GM23248 (cell line): Measurements from ENCODE around the gene MED15. TPM values are rescaled to one million over a fixed set of nuclear protein-coding genes. Genes with fewer than 3 reads are reported as not detected.
A peak's percentile ranks its signal among the peaks of the same experiment; 100 is the strongest.

ENCODE experiments used
- DNase-seq: peaks from one replicate; pipeline ENCODE4 v3.0.0-alpha.2; 2015
- H2AFZ ChIP-seq: fragments of 200-600 bp; sonication (generic); 2 replicates; pipeline ENCODE4 v1.6.1; 2016; ENCODE audit warnings: antibody characterized with exemption
- H3F3A ChIP-seq: fragments of 200-600 bp; sonication (generic); 2 replicates; pipeline ENCODE4 v1.6.1; 2016; ENCODE audit warnings: mild to moderate bottlenecking, antibody characterized with exemption, mixed run types; ENCODE audit not compliant: insufficient read depth
- H3K27ac ChIP-seq: fragments of 200-600 bp; sonication (generic); 2 replicates; pipeline ENCODE4 v1.5.1; 2016; ENCODE audit warnings: mild to moderate bottlenecking
- H3K27me3 ChIP-seq: fragments of 200-600 bp; sonication (generic); replicated peaks from 2 replicates; pipeline ENCODE4 v1.6.1; 2016; ENCODE audit warnings: mild to moderate bottlenecking; ENCODE audit not compliant: insufficient read depth
- H3K36me3 ChIP-seq: fragments of 200-600 bp; sonication (generic); 2 replicates; pipeline ENCODE4 v1.6.1; 2016; ENCODE audit warnings: low read depth, mild to moderate bottlenecking
- H3K4me1 ChIP-seq: fragments of 200-600 bp; sonication (generic); 2 replicates; pipeline ENCODE4 v1.6.1; 2016; ENCODE audit warnings: mild to moderate bottlenecking; ENCODE audit not compliant: insufficient read depth
- H3K4me2 ChIP-seq: fragments of 200-600 bp; sonication (generic); one replicate; pipeline ENCODE4 v1.6.1; 2016; ENCODE audit warnings: mild to moderate bottlenecking; ENCODE audit not compliant: unreplicated experiment
- H3K4me3 ChIP-seq: fragments of 200-600 bp; sonication (generic); 2 replicates; pipeline ENCODE4 v1.5.1; 2016; ENCODE audit warnings: mild to moderate bottlenecking
- H3K79me2 ChIP-seq: fragments of 200-600 bp; sonication (generic); 2 replicates; pipeline ENCODE4 v1.6.1; 2016; ENCODE audit warnings: mild to moderate bottlenecking; ENCODE audit not compliant: insufficient read depth
- H3K9ac ChIP-seq: fragments of 200-600 bp; sonication (generic); 2 replicates; pipeline ENCODE4 v1.6.1; 2016; ENCODE audit warnings: mild to moderate bottlenecking
- H3K9me2 ChIP-seq: fragments of 200-600 bp; sonication (generic); 2 replicates; pipeline ENCODE4 v1.6.1; 2016; ENCODE audit warnings: mixed run types, mild to moderate bottlenecking, moderate library complexity; ENCODE audit not compliant: insufficient read depth
- H3K9me3 ChIP-seq: fragments of 200-600 bp; sonication (generic); one replicate; pipeline ENCODE4 v1.6.1; 2017; ENCODE audit warnings: low read depth
- H4K20me1 ChIP-seq: fragments of 200-600 bp; sonication (generic); 2 replicates; pipeline ENCODE4 v1.6.0; 2016; ENCODE audit not compliant: insufficient read depth
- EZH2 ChIP-seq: fragments of 200-600 bp; sonication (generic); IDR thresholded peaks from 2 replicates; pipeline ENCODE4 v1.6.1; 2018; ENCODE audit warnings: antibody characterized with exemption, mild to moderate bottlenecking; ENCODE audit not compliant: insufficient read depth, poor library complexity, severe bottlenecking
- EZH2phosphoT487 ChIP-seq: fragments of 200-600 bp; sonication (generic); IDR thresholded peaks from 2 replicates; pipeline ENCODE4 v1.6.1; 2018; ENCODE audit warnings: antibody characterized with exemption, moderate library complexity, mild to moderate bottlenecking, low read depth; ENCODE audit not compliant: insufficient read depth
- WGBS, 2 experiments: methylation state at CpG; one replicate each; pipeline ENCODE4 v1.1.6; 2015 to 2017; ENCODE audit warnings: low lambda C conversion rate in 2 of 2, low coverage in 1 of 2; ENCODE audit errors: missing lambda C conversion rate in 2 of 2; 5-methylcytosine and 5-hydroxymethylcytosine counted together
- in situ Hi-C: fragments of 300-500 bp; cut with MboI; formaldehyde crosslinking; loops from 2 replicates; pipeline ENCODE4 v1.15.0; 2020
- polyA plus RNA-seq: library from polyadenylated mRNA; unstranded; fragments of >200 nt; fragmentation: Nextera tagmentation; extraction: Ambion mirVana; gene quantifications from 2 replicates; pipeline ENCODE4 v1.2.1, GENCODE V29; 2016
- total RNA-seq: library from RNA; depleted of rRNA; stranded (reverse); fragments of >200 nt; shearing (Covaris generic); gene quantifications from 2 replicates; pipeline ENCODE4 v1.2.3, GENCODE V29; 2014; rRNA removed

Gene MED15
- 40.0 and 40.2 TPM in 2 replicates for total RNA-seq
- 69.4 and 69.7 TPM in 2 replicates for polyA plus RNA-seq

- Histone ChIP-seq H4K20me1 (no peaks in the 10 kb centered on the region), H3K4me2 (peak within 1 kb of the TSS; percentile 93), H3F3A (peaks cover 26% of the 10 kb centered on the region), H3K4me1 (peaks cover 32% of the 10 kb centered on the region), H3K9me3 (no peaks in the 10 kb centered on the region), H3K9ac (peak within 1 kb of the TSS; percentile 99), H2AFZ (peak within 1 kb of the TSS; percentile 88), H3K79me2 (peaks cover 56% of the 10 kb centered on the region), H3K27ac (peak within 1 kb of the TSS; percentile 99), H3K9me2 (no peaks in the 10 kb centered on the region), H3K36me3 (no peaks in the 10 kb centered on the region), H3K4me3 (peak within 1 kb of the TSS; percentile 93), H3K27me3 (no peaks in the 10 kb centered on the region)
- TF ChIP-seq EZH2phosphoT487: no peak
- TF ChIP-seq EZH2: no peak
- in situ Hi-C loops: no loop called here
- WGBS, 2 experiments: 2 to 3% methylated on average over 42 to 57 of the region's 58 CpGs
- DNase-seq: peak; percentile 97
These were observed at the start of gene MED15 for GRCh38 chr22:20507253-20508066. Gene MED15, plus strand, starts transcription at chr22:20507610. Its CDS starts 69 bp downstream, at chr22:20507679.

DNA sequence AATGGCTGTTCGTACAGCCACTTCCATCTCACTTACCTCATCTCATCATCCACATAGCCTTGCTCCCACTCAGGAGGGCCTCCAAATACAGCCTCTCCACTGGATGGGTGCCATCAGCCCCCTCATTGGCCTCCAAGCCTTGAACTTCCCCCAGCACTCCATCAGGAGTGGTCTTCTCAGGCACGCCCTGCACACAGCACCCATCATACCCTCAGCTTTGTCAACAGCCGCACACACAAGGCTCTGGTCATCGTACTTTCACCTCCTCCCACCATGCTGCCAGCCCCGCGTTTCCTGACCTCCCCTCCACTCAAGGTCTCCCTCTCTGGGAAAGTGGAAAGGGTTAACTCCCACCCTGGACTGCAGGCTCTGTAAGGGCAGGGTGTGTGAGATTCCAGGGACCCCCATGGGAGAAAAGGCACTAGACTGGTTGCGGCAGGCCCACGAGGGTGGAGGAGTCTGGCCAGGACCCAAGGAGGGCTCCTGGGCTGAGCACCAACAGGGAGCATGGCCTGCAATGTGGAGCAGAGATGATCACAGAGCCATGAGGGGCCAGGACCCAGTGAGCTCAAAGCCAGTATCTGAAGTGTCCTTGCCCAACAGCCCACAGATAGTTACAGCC, 48.8 kb upstream of the MED15 start:
- H3K9ac ChIP-seq: no peak overlapping the region
- no peaks in the 10 kb centered on the region for H3F3A ChIP-seq
- no peaks in the 10 kb centered on the region for H3K79me2 ChIP-seq
- no peaks in the 10 kb centered on the region for H3K9me3 ChIP-seq
- 78 to 80% methylated on average over 7 to 8 of the region's 8 CpGs for WGBS, 2 experiments
- H3K4me1 ChIP-seq: 0 out of 2 replicates have a peak, but pooled peaks cover 5% of the 10 kb centered on the region
- TF ChIP-seq EZH2 (no peak), EZH2phosphoT487 (no peak)
- no peak overlapping the region for H2AFZ ChIP-seq
- no peak for DNase-seq
- no peaks in the 10 kb centered on the region for H4K20me1 ChIP-seq
- H3K9me2 ChIP-seq: no peaks in the 10 kb centered on the region
- no peaks in the 10 kb centered on the region for H3K27me3 ChIP-seq
- 0 out of 2 replicates have a peak, but pooled peaks cover 4% of the 10 kb centered on the region for H3K36me3 ChIP-seq
- in situ Hi-C loops: no loop called here
- H3K27ac ChIP-seq: no peak overlapping the region
- no peak overlapping the region for H3K4me2 ChIP-seq
- no peak overlapping the region for H3K4me3 ChIP-seq

GRCh38 chr22:20459152-20459542, 48.3 kb upstream of the MED15 start:
- Histone ChIP-seq H3K9ac (no peak overlapping the region), H3K4me1 (0 out of 2 replicates have a peak, but pooled peaks cover 5% of the 10 kb centered on the region), H3K9me2 (no peaks in the 10 kb centered on the region), H2AFZ (no peak overlapping the region), H3K36me3 (0 out of 2 replicates have a peak, but pooled peaks cover 4% of the 10 kb centered on the region), H3K4me2 (no peak overlapping the region), H4K20me1 (no peaks in the 10 kb centered on the region), H3K27me3 (no peaks in the 10 kb centered on the region), H3K79me2 (no peaks in the 10 kb centered on the region), H3K27ac (no peak overlapping the region), H3K9me3 (no peaks in the 10 kb centered on the region), H3F3A (no peaks in the 10 kb centered on the region), H3K4me3 (no peak overlapping the region)
- in situ Hi-C loops: no loop called here
- no peak for TF ChIP-seq EZH2
- no peak for TF ChIP-seq EZH2phosphoT487
- no peak for DNase-seq
- WGBS, 2 experiments: 96 to 100% methylated on average over 3 of the region's 3 CpGs

GRCh38 chr22:20459862-20460261, 47.5 kb upstream of the MED15 start:
- in situ Hi-C loops: no loop called here
- Histone ChIP-seq H4K20me1 (no peaks in the 10 kb centered on the region), H3K9me2 (no peaks in the 10 kb centered on the region), H3K36me3 (0 out of 2 replicates have a peak, but pooled peaks cover 4% of the 10 kb centered on the region), H3K9ac (no peak overlapping the region), H2AFZ (no peak overlapping the region), H3K4me2 (no peak overlapping the region), H3K4me1 (0 out of 2 replicates have a peak, but pooled peaks cover 5% of the 10 kb centered on the region), H3K27me3 (no peaks in the 10 kb centered on the region), H3K79me2 (no peaks in the 10 kb centered on the region), H3K9me3 (no peaks in the 10 kb centered on the region), H3F3A (no peaks in the 10 kb centered on the region), H3K27ac (no peak overlapping the region), H3K4me3 (no peak overlapping the region)
- no peak for DNase-seq
- TF ChIP-seq EZH2phosphoT487: no peak
- TF ChIP-seq EZH2: no peak
- 93 to 95% methylated on average over 4 of the region's 4 CpGs for WGBS, 2 experiments
